WTC11 (cell line): ENCODE measurements around the gene DPY30. TPM values are rescaled to one million over a fixed set of nuclear protein-coding genes. Genes with fewer than 3 reads are reported as not detected.

Source experiments
- ATAC-seq: fragments of 200-7000 bp; cut with Tn5 transposase; 2 replicates; pipeline ENCODE4 v1.10.0; 2021; ENCODE audit warnings: mild to moderate bottlenecking, moderate library complexity
- Bru-seq: library from RNA; stranded (reverse); fragments of 400-500 nt; gene quantifications from one replicate; lab custom pipeline; 2021; lab: Mats Ljungman, UMichigan
- CTCF ChIA-PET: fragments of 300-600 bp; sonication (Branson Sonifier 250); formaldehyde crosslinking; loops from one replicate; lab custom pipeline; 2021; ENCODE audit warnings: antibody characterized with exemption; lab: Charles Lee
- POLR2A ChIA-PET: fragments of 350-600 bp; sonication (Branson Sonifier 250); formaldehyde crosslinking; loops from one replicate; lab custom pipeline; 2021; ENCODE audit warnings: antibody characterized with exemption; lab: Charles Lee
- DNase-seq: peaks from one replicate; pipeline ENCODE4 v3.0.0; 2021; ENCODE audit warnings: low spot score
- H3K27ac Mint-ChIP-seq: 2 replicates; pipeline ENCODE4 v1.8.0; 2021; ENCODE audit warnings: mixed read lengths
- H3K27me3 Mint-ChIP-seq: 2 replicates; pipeline ENCODE4 v1.8.0; 2021; ENCODE audit warnings: low read depth, mild to moderate bottlenecking, moderate library complexity, mixed read lengths
- H3K36me3 Mint-ChIP-seq: 2 replicates; pipeline ENCODE4 v1.8.0; 2021; ENCODE audit warnings: mixed read lengths
- H3K4me1 Mint-ChIP-seq: 2 replicates; pipeline ENCODE4 v1.8.0; 2022; ENCODE audit warnings: mixed read lengths
- H3K4me3 Mint-ChIP-seq: 2 replicates; pipeline ENCODE4 v1.8.0; 2021; ENCODE audit warnings: mild to moderate bottlenecking, moderate library complexity, mixed read lengths
- H3K9me3 Mint-ChIP-seq: 2 replicates; pipeline ENCODE4 v1.8.0; 2021; ENCODE audit warnings: mixed read lengths
- CREB1 ChIP-seq: sonication (generic); formaldehyde crosslinking; IDR thresholded peaks from 2 replicates; pipeline ENCODE4 v1.8.0; 2023; ENCODE audit warnings: mild to moderate bottlenecking, missing genetic modification reagents
- ETV6 ChIP-seq: sonication (generic); formaldehyde crosslinking; IDR thresholded peaks from 2 replicates; pipeline ENCODE4 v1.8.1; 2022; ENCODE audit warnings: mild to moderate bottlenecking, missing genetic modification reagents
- FOXK1 ChIP-seq: sonication (generic); formaldehyde crosslinking; IDR thresholded peaks from 2 replicates; pipeline ENCODE4 v1.8.0; 2022; ENCODE audit warnings: mild to moderate bottlenecking, moderate library complexity, missing genetic modification reagents
- FOXP1 ChIP-seq: sonication (generic); formaldehyde crosslinking; IDR thresholded peaks from 2 replicates; pipeline ENCODE4 v1.8.0; 2022; ENCODE audit warnings: missing genetic modification reagents, mild to moderate bottlenecking, moderate library complexity, borderline replicate concordance
- GABPB1 ChIP-seq: sonication (generic); formaldehyde crosslinking; IDR thresholded peaks from 2 replicates; pipeline ENCODE4 v1.8.1; 2023; ENCODE audit warnings: mild to moderate bottlenecking, missing genetic modification reagents
- JUN ChIP-seq: sonication (generic); formaldehyde crosslinking; IDR thresholded peaks from 2 replicates; pipeline ENCODE4 v1.8.0; 2023; ENCODE audit warnings: mild to moderate bottlenecking, missing genetic modification reagents
- MYBL2 ChIP-seq: sonication (generic); formaldehyde crosslinking; IDR thresholded peaks from 2 replicates; pipeline ENCODE4 v1.8.1; 2023; ENCODE audit warnings: mild to moderate bottlenecking, moderate library complexity, missing genetic modification reagents
- SP1 ChIP-seq: sonication (generic); formaldehyde crosslinking; conservative IDR thresholded peaks from 2 replicates; pipeline ENCODE4 v1.8.1; 2022; ENCODE audit warnings: missing genetic modification reagents
- TEAD1 ChIP-seq: sonication (generic); formaldehyde crosslinking; IDR thresholded peaks from 2 replicates; pipeline ENCODE4 v1.8.0; 2022; ENCODE audit warnings: mild to moderate bottlenecking, missing genetic modification reagents
- TEAD4 ChIP-seq: sonication (generic); formaldehyde crosslinking; IDR thresholded peaks from 2 replicates; pipeline ENCODE4 v1.8.0; 2022; ENCODE audit warnings: mild to moderate bottlenecking, missing genetic modification reagents
- ZBTB21 ChIP-seq: sonication (generic); formaldehyde crosslinking; IDR thresholded peaks from 2 replicates; pipeline ENCODE4 v1.8.1; 2023; ENCODE audit warnings: mild to moderate bottlenecking, missing genetic modification reagents, borderline replicate concordance
- ZNF138 ChIP-seq: sonication (generic); formaldehyde crosslinking; conservative IDR thresholded peaks from 2 replicates; pipeline ENCODE4 v1.8.1; 2022; ENCODE audit warnings: mild to moderate bottlenecking, moderate library complexity, missing genetic modification reagents
- ZNF416 ChIP-seq: fragments of 250-450 bp; sonication (Bioruptor Pico); IDR thresholded peaks from 2 replicates; pipeline ENCODE4 v1.9.0; 2021; ENCODE audit warnings: mild to moderate bottlenecking, inconsistent platforms
- long read RNA-seq, 3 experiments: library from RNA in 1 of 3; library from capped mRNA in 1 of 3; library from polyadenylated mRNA in 1 of 3; unstranded in 2 of 3; stranded (forward) in 1 of 3; transcript quantifications; one replicate each; pipeline ENCODE4 v2.0.0, GENCODE V29; 2021
- total RNA-seq: library from RNA; stranded (reverse); gene quantifications from 3 replicates; pipeline ENCODE4 v1.2.3, GENCODE V29; 2021
- TF ChIP-seq, protein P1 (sequence below): fragments of 250-450 bp; sonication (Bioruptor Pico); conservative IDR thresholded peaks from 2 replicates; pipeline ENCODE4 v1.9.0; 2021; ENCODE audit warnings: mild to moderate bottlenecking
- TF ChIP-seq, protein P2 (sequence below): sonication (generic); formaldehyde crosslinking; IDR thresholded peaks from 2 replicates; pipeline ENCODE4 v1.8.1; 2023; ENCODE audit warnings: mild to moderate bottlenecking, moderate library complexity, missing genetic modification reagents
- TF ChIP-seq, protein P3 (sequence below): sonication (generic); formaldehyde crosslinking; IDR thresholded peaks from 2 replicates; pipeline ENCODE4 v1.8.0; 2022; ENCODE audit warnings: mild to moderate bottlenecking, missing genetic modification reagents
- TF ChIP-seq, protein P4 (sequence below): sonication (generic); formaldehyde crosslinking; IDR thresholded peaks from 2 replicates; pipeline ENCODE4 v1.8.0; 2022; ENCODE audit warnings: mild to moderate bottlenecking, missing genetic modification reagents
- TF ChIP-seq, protein P5 (sequence below): fragments of 250-450 bp; sonication (Bioruptor Pico); IDR thresholded peaks from 2 replicates; pipeline ENCODE4 v1.9.0; 2021; ENCODE audit warnings: mild to moderate bottlenecking, borderline replicate concordance
- TF ChIP-seq, protein P6 (sequence below): sonication (generic); formaldehyde crosslinking; IDR thresholded peaks from 2 replicates; pipeline ENCODE4 v1.8.1; 2022; ENCODE audit warnings: low read depth, mild to moderate bottlenecking, moderate library complexity, missing genetic modification reagents, borderline replicate concordance
- TF ChIP-seq, protein P7 (sequence below): sonication (generic); formaldehyde crosslinking; IDR thresholded peaks from 2 replicates; pipeline ENCODE4 v1.8.0; 2022; ENCODE audit warnings: mild to moderate bottlenecking, missing genetic modification reagents

Gene DPY30
- 116 to 136 TPM (median 135 TPM) in 3 replicates for total RNA-seq
- percentile 87 among the genes with signal in this experiment for Bru-seq, nascent RNA
- long read RNA-seq, experiment 1, transcript DPY30-201 (5 exons, 631 nt), result minor isoform, 13 of 114 reads
- long read RNA-seq, experiment 1, transcript DPY30-202 (5 exons, 708 nt), result major isoform, 78 of 114 reads
- long read RNA-seq, experiment 1, partial matches to known transcripts, result 9 of 114 reads
- long read RNA-seq, experiment 1, other reads (novel, unspliced or antisense), result 10 of 114 reads
- long read RNA-seq, experiment 2, transcript DPY30-202 (5 exons, 708 nt), result major isoform, 119 of 175 reads
- long read RNA-seq, experiment 2, transcript DPY30-201 (5 exons, 631 nt), result minor isoform, 9 of 175 reads
- long read RNA-seq, experiment 2, partial matches to known transcripts, result 32 of 175 reads
- long read RNA-seq, experiment 2, other reads (novel, unspliced or antisense), result 10 of 175 reads
- long read RNA-seq, experiment 3, transcript DPY30-201 (5 exons, 631 nt), result minor isoform, 14 of 83 reads
- long read RNA-seq, experiment 3, transcript DPY30-202 (5 exons, 708 nt), result major isoform, 19 of 83 reads
- long read RNA-seq, experiment 3, partial matches to known transcripts, result 35 of 83 reads
- long read RNA-seq, experiment 3, other reads (novel, unspliced or antisense), result 12 of 83 reads

DNA sequence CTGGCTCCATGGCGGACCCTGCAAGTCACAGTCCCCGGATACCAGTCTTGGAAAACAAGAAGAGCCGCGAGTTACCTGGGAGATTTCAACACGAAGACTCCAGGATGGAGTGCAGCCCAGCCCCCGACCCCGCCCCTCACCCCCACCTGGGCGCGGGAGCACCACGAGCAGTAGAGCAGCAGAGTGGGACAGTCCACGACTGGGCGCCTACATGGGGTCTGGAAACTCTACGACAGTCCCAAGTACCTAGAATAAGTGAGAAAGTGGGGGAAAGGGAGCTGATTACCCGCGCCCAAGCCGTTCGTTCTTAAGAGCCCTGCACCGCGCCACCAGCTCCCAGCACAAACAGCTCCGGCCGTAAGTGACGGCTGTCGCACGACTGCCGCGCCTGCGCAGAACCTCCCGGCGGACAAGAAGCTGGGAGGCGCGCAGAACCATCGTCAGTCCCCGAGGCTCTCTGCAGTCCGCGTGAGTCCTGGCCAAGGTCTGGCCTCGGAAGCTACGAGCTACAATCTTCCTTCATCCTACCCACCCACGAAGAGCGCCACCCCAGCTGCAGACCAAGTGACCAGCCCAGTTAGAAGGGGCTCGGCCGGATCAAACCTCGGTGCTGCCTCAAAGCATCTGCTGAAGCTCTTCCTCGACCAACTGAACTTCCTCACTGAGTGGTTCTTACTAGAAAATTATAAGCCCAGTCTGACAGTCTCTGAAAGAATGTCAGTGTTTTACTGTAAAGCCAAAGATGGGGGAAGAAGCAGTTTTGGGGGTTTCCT, at the start of gene DPY30:
TSS of gene DPY30 (minus strand) at position 359 of the 773 bp plus-strand sequence. CDS start at position 10, 349 bp downstream.
- no peaks in the 10 kb centered on the region for H3K9me3 Mint-ChIP-seq
- peaks cover 8% of the 10 kb centered on the region for H3K36me3 Mint-ChIP-seq
- H3K4me1 Mint-ChIP-seq, result peaks cover 11% of the 10 kb centered on the region
- ATAC-seq (peak; percentile 91), DNase-seq (peak; percentile 93)
- H3K27me3 Mint-ChIP-seq, result no peaks in the 10 kb centered on the region; the same call in 1 of the 2 replicates
- H3K27ac Mint-ChIP-seq, result peak within 1 kb of the TSS; percentile 99
- ChIA-PET CTCF (interaction anchor here (0.6 to 4.7 kb wide), 4 partner anchors 10 to 153 kb away, joined by 3 to 25 read pairs (median 4); partner anchors contain the start of gene SPAST), POLR2A (interaction anchor here (0.5 to 3.8 kb wide), 18 partner anchors 9 to 317 kb away, joined by 3 to 56 read pairs (median 4); partner anchors contain the start of genes BIRC6, MEMO1, SLC30A6 and SPAST)
- peak within 1 kb of the TSS; percentile 96 for H3K4me3 Mint-ChIP-seq
- TF ChIP-seq, protein P1, sequence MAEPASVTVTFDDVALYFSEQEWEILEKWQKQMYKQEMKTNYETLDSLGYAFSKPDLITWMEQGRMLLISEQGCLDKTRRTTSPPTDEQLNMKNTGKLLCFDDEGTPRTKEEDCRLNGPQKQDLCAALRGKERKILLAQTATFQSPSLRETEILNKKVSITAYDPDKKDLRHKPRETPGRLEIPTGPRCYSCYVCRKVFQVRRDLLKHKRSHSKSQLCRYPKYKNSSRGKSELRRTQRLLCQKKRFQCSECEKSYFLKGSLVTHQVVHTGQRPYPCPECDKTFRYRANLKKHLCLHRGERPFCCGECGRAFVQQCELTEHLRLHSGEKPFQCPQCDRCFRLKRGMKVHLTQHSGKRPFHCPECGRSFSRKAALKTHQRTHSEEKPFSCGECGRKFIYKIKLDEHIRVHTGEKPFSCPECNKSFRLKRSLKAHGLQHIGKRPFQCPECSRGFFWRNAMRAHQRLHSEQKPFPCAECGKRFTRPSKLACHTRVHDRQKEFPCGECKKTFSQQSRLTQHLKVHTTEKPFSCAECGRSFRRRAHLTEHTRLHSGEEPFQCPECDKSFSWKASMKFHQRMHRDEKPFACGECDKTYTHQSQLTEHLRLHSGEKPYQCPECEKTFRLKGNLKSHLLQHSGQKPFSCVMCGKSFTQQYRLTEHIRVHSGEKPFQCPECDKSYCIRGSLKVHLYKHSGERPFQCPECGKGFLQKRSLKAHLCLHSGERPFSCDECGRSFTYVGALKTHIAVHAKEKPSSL (CRISPR knock-in tag), result no peak
- peak; percentile 49; the same call in 1 of the 2 replicates for TF ChIP-seq FOXP1 (CRISPR knock-in tag)
- TF ChIP-seq, protein P2, sequence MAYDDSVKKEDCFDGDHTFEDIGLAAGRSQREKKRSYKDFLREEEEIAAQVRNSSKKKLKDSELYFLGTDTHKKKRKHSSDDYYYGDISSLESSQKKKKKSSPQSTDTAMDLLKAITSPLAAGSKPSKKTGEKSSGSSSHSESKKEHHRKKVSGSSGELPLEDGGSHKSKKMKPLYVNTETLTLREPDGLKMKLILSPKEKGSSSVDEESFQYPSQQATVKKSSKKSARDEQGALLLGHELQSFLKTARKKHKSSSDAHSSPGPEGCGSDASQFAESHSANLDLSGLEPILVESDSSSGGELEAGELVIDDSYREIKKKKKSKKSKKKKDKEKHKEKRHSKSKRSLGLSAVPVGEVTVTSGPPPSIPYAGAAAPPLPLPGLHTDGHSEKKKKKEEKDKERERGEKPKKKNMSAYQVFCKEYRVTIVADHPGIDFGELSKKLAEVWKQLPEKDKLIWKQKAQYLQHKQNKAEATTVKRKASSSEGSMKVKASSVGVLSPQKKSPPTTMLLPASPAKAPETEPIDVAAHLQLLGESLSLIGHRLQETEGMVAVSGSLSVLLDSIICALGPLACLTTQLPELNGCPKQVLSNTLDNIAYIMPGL (CRISPR knock-in tag), result 0 out of 2 replicates have a peak, but pooled peaks have one; percentile 24
- peak; percentile 53 for TF ChIP-seq GABPB1
- TF ChIP-seq MYBL2 (CRISPR knock-in tag), result peak; percentile 58; the same call in 1 of the 2 replicates
- TF ChIP-seq, protein P3, sequence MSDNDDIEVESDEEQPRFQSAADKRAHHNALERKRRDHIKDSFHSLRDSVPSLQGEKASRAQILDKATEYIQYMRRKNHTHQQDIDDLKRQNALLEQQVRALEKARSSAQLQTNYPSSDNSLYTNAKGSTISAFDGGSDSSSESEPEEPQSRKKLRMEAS, result peak; percentile 87
- 0 out of 2 replicates have a peak, but pooled peaks have one; percentile 20 for TF ChIP-seq ETV6 (CRISPR knock-in tag)
- TF ChIP-seq, protein P4, sequence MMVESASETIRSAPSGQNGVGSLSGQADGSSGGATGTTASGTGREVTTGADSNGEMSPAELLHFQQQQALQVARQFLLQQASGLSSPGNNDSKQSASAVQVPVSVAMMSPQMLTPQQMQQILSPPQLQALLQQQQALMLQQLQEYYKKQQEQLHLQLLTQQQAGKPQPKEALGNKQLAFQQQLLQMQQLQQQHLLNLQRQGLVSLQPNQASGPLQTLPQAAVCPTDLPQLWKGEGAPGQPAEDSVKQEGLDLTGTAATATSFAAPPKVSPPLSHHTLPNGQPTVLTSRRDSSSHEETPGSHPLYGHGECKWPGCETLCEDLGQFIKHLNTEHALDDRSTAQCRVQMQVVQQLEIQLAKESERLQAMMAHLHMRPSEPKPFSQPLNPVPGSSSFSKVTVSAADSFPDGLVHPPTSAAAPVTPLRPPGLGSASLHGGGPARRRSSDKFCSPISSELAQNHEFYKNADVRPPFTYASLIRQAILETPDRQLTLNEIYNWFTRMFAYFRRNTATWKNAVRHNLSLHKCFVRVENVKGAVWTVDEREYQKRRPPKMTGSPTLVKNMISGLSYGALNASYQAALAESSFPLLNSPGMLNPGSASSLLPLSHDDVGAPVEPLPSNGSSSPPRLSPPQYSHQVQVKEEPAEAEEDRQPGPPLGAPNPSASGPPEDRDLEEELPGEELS, result 0 out of 2 replicates have a peak, but pooled peaks have one; percentile 24
- 0 out of 2 replicates have a peak, but pooled peaks have one; percentile 61 for TF ChIP-seq ZNF138 (CRISPR knock-in tag)
- TF ChIP-seq JUN (CRISPR knock-in tag), result peak; percentile 65; the same call in 1 of the 2 replicates
- TF ChIP-seq TEAD4 (CRISPR knock-in tag), result 0 out of 2 replicates have a peak, but pooled peaks have one; percentile 46
- TF ChIP-seq, protein P5, sequence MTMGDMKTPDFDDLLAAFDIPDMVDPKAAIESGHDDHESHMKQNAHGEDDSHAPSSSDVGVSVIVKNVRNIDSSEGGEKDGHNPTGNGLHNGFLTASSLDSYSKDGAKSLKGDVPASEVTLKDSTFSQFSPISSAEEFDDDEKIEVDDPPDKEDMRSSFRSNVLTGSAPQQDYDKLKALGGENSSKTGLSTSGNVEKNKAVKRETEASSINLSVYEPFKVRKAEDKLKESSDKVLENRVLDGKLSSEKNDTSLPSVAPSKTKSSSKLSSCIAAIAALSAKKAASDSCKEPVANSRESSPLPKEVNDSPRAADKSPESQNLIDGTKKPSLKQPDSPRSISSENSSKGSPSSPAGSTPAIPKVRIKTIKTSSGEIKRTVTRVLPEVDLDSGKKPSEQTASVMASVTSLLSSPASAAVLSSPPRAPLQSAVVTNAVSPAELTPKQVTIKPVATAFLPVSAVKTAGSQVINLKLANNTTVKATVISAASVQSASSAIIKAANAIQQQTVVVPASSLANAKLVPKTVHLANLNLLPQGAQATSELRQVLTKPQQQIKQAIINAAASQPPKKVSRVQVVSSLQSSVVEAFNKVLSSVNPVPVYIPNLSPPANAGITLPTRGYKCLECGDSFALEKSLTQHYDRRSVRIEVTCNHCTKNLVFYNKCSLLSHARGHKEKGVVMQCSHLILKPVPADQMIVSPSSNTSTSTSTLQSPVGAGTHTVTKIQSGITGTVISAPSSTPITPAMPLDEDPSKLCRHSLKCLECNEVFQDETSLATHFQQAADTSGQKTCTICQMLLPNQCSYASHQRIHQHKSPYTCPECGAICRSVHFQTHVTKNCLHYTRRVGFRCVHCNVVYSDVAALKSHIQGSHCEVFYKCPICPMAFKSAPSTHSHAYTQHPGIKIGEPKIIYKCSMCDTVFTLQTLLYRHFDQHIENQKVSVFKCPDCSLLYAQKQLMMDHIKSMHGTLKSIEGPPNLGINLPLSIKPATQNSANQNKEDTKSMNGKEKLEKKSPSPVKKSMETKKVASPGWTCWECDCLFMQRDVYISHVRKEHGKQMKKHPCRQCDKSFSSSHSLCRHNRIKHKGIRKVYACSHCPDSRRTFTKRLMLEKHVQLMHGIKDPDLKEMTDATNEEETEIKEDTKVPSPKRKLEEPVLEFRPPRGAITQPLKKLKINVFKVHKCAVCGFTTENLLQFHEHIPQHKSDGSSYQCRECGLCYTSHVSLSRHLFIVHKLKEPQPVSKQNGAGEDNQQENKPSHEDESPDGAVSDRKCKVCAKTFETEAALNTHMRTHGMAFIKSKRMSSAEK (CRISPR knock-in tag), result no peak
- peak; percentile 86 for TF ChIP-seq TEAD1 (CRISPR knock-in tag)
- TF ChIP-seq ZBTB21 (CRISPR knock-in tag), result peak; percentile 80; the same call in 1 of the 2 replicates
- peak; percentile 36 for TF ChIP-seq FOXK1
- TF ChIP-seq, protein P6, sequence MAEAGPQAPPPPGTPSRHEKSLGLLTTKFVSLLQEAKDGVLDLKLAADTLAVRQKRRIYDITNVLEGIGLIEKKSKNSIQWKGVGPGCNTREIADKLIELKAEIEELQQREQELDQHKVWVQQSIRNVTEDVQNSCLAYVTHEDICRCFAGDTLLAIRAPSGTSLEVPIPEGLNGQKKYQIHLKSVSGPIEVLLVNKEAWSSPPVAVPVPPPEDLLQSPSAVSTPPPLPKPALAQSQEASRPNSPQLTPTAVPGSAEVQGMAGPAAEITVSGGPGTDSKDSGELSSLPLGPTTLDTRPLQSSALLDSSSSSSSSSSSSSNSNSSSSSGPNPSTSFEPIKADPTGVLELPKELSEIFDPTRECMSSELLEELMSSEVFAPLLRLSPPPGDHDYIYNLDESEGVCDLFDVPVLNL (CRISPR knock-in tag), result no peak
- 0 out of 2 replicates have a peak, but pooled peaks have one; percentile 43 for TF ChIP-seq ZNF416 (CRISPR knock-in tag)
- TF ChIP-seq SP1, result peak; percentile 26; the same call in 1 of the 2 replicates
- TF ChIP-seq CREB1, result no peak
- TF ChIP-seq, protein P7, sequence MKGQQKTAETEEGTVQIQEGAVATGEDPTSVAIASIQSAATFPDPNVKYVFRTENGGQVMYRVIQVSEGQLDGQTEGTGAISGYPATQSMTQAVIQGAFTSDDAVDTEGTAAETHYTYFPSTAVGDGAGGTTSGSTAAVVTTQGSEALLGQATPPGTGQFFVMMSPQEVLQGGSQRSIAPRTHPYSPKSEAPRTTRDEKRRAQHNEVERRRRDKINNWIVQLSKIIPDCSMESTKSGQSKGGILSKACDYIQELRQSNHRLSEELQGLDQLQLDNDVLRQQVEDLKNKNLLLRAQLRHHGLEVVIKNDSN (CRISPR knock-in tag), result 0 out of 2 replicates have a peak, but pooled peaks have one; percentile 43
